NOMO-1 treated with DMSO at 0.1 percent for 48 hours (cell line): Measurements from ENCODE around the gene CCDC83.
"Not testable (repeated sequence)": the region's sequence is repeated elsewhere in the genome, so short reads cannot be mapped to it uniquely, and the experiment has no call there.

ENCODE experiments used
- DNase-seq: peaks from one replicate; lab custom pipeline; 2025; ENCODE audit not compliant: unreplicated experiment; lab: John Stamatoyannopoulos, UW

Gene CCDC83

DNA sequence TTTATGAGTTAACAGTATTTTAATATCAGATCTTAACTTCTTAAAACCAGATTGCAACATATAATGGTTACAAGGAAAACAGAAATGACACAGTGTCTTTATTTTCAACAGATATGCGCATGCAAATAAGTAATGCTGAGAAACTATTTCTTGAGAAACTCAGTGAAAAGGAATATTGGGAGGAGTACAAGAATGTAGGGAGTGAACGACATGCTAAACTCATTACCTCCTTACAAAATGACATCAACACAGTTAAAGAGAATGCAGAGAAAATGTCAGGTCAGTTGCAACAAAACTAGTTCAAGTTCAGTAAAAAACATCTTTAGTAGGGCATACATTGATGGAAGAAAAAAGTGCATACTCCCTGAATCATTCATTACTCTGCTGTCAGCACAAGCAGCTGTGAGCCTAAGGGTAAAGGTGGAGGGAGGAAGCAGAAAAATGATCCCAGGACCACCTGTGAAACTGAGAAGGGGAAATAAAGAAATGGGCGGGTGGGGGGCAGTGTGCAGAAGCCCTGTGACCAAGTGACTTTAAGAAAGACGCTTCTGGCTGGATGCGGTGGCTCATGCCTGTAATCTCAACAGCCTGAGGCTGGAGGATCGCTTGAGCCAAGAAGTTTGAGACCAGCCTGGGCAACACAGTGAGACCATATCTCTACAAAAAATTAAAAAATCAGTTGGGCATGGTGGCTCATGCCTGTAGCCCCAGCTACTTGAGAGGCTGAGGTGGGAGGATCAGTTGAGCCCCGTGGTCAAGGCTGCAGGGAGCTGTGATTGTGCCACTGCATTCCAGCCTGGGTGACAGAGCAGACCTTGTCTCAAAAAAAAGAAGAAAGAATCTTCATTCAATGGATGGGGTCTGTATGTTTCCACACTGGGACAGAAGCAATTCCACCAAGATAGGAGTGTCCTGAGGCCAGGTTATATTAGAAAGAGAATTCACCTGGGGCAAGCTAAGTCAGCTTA is 31.2 kb downstream of the CCDC83 start:
- DNase-seq = no peak

GRCh38 chr11:85889108-85889507 is 33.9 kb downstream of the CCDC83 start:
- no peak for DNase-seq

DNA sequence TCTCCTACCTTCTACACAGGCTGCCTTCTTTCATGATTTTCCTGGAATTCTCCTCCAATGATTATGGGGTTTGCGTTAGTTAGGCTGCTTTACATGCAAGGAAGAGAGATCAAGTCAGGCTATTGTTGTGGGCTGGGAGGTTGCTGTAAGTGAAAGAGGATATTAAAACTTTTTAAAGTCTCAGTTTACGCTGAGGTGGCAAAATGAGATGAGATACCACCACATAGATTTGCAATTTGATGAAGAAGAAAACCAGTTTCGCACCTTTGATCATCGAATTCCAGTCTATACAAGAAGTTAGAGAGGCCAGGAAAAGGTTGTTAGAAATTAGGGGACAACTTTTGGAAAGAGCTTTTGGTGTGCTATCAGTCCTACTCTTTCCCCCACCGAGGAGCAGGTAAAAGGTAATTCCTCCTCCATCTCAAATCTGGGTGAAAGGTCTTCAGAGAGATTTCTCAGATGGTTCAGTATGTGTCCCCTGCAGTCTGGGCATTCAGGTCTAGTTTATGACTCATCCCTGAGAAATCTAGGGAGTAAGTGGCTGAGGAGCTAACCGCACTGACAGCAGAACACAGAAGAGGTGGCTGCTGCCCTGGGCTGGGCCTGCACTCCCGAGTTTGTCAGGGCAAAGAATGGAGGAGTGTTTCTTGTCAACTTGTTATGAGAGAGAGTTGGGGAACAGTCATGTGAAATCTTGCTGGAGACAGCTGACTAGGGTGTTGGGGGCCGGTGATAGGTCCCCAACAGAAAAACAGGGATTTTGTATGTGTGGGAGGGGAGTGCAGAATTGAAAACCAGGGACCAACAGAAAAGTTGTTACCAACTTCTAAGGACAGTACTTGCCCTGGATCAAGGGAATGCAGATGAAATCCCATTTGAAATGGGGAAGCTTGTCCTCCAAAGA is 34.7 kb downstream of the CCDC83 start:
- no peak for DNase-seq

GRCh38 chr11:85893395-85893794 is 38.2 kb downstream of the CCDC83 start:
- no peak for DNase-seq

DNA sequence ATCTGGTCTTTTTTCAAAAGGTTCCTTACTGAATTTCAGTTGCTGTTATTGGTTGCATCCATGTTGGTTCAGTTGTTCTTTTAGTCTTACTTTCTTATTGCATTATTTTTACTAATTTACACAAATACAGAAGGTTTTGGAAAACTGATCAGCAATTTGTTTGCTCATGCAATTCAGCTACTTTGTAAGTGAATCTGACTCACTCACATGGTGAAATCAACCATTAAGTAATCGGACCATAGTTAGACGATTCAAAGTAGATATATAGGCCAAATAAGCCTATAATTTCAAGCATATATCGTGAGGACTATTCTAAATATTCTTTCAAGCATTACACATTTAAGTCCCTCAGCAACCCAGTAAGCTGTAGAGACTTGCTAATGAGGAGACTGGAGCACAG is 41.7 kb downstream of the CCDC83 start:
- no peak for DNase-seq

DNA sequence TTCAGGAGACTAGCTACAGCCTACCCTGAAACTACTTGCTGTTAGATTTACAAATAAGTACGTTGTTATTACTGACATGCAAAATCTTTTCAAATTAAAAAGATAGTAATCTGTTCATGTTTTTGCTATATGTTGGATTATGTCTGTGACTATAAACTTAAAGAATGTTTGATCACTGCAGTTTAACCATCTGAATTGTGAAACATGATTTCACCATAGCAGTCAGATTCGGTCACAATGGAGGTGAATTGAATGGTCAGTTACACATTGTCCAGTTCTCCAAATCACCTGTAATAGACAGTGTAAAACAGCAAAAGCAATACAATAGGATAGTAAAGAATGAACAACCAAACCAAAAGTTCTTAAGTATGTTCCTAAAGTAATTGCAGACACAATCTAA is 43.3 kb downstream of the CCDC83 start:
- no peak for DNase-seq

- DNase-seq = peak; percentile 46
Observed at GRCh38 chr11:85902353-85902752, 47.2 kb downstream of the CCDC83 start.

GRCh38 chr11:85903406-85903805 is 48.2 kb downstream of the CCDC83 start:
- no peak for DNase-seq

GRCh38 chr11:85903811-85904210 is 48.6 kb downstream of the CCDC83 start:
- DNase-seq = no peak

GRCh38 chr11:85912414-85912813 is 57.2 kb downstream of the CCDC83 start:
- no peak for DNase-seq

GRCh38 chr11:85913513-85913912 is 58.3 kb downstream of the CCDC83 start:
- DNase-seq = peak; percentile 15

GRCh38 chr11:85914425-85914824 is 59.2 kb downstream of the CCDC83 start:
- no peak for DNase-seq

- no peak for DNase-seq
Observed at GRCh38 chr11:85918910-85919794, 64.0 kb downstream of the CCDC83 start.

DNA sequence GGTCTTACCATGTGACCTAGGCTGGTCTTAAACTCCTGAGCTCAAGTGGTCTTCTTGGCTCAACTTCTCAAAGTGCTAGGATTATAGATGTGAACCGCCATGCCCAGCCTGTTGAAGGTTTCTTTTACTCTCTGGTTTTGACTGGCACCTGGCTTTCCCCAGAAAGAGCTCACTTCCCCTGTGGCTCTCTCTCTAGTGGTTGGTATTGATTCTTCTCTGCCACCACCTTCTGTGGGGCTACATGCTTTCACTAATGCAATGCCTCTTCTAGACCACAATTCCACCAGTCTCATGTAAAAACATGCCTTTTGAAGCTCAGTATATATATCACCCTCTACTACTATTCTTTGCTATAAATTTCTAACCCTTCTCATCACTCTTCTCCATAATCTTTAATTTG is 67.2 kb downstream of the CCDC83 start:
- DNase-seq = no peak

DNA sequence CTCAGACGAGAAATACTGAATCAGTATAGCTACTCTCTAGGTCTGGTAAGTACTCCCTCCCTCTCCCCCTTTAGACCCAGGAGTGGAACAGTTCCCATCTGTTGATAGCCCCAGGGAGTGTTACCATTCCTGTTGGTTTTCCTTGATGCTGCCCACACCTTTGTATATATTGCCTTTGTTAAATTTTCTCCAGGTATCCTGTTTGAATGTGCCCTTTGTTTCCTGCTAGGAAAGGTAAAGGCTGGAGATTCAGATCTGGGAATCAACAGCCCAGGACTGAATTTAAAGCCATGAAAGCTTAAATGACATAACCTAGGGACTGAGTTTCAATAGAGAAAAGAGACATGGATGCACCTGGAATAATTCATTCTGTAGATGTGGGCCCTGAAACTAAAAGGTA is 68.3 kb downstream of the CCDC83 start:
- no peak for DNase-seq

DNA sequence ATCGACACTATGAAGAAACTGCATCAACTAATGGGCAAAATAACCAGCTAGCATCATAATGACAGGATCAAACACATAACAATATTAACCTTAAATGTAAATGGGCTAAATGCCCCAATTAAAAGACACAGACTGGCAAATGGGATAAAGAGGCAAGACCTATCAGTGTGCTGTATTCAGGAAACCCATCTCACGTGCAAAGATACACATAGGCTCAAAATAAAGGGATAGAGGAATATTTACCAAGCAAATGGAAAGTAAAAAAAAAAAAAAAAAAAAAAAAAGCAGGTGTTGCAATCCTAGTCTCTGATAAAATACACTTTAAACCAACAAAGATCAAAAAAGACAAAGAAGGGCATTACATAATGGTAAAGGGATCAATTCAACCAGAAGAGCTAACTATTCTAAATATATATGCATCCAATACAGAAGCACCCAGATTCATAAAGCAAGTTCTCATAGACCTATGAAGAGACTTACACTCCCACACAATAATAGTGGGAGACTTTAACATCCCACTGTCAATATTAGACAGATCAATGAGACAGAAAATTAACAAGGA is 71.6 kb downstream of the CCDC83 start:
- DNase-seq = not testable (repeated sequence)

GRCh38 chr11:85930879-85931366 is 75.7 kb downstream of the CCDC83 start:
- no peak for DNase-seq

- DNase-seq = no peak
Observed at GRCh38 chr11:85934596-85935169, 79.5 kb downstream of the CCDC83 start.

GRCh38 chr11:85935751-85936150 is 80.6 kb downstream of the CCDC83 start:
- no peak for DNase-seq

- no peak for DNase-seq
Observed at GRCh38 chr11:85937835-85938234, 82.7 kb downstream of the CCDC83 start.
